IMR-90 (cell line): Measurements from ENCODE around the gene NBPF11.
"Not testable (repeated sequence)": the region's sequence is repeated elsewhere in the genome, so short reads cannot be mapped to it uniquely, and the experiment has no call there.

ENCODE experiments used
- BHLHE40 ChIP-seq: fragments of 150-350 bp; IDR thresholded peaks from 2 replicates; pipeline ENCODE4 v1.6.1; 2016; ENCODE audit warnings: mild to moderate bottlenecking, low read depth, low read length
- CHD1 ChIP-seq: IDR thresholded peaks from 2 replicates; pipeline ENCODE4 v1.6.1; 2012; ENCODE audit warnings: low read depth, low read length, improper control_type of control experiment
- FOS ChIP-seq: fragments of 150-350 bp; IDR thresholded peaks from 2 replicates; pipeline ENCODE4 v1.6.1; 2016; ENCODE audit warnings: low read depth, low read length
- MAFK ChIP-seq: IDR thresholded peaks from 2 replicates; pipeline ENCODE4 v1.6.1; 2012; ENCODE audit warnings: low read depth, low read length, improper control_type of control experiment
- MAZ ChIP-seq: IDR thresholded peaks from 2 replicates; pipeline ENCODE4 v1.6.1; 2012; ENCODE audit warnings: low read depth, mild to moderate bottlenecking, low read length, improper control_type of control experiment, moderate library complexity, borderline replicate concordance
- MXI1 ChIP-seq: IDR thresholded peaks from 2 replicates; pipeline ENCODE4 v1.6.1; 2012; ENCODE audit warnings: low read depth, mild to moderate bottlenecking, low read length, moderate library complexity, borderline replicate concordance
- POLR2A ChIP-seq: IDR thresholded peaks from 2 replicates; pipeline ENCODE4 v1.6.1; 2012; ENCODE audit warnings: mild to moderate bottlenecking, low read depth, low read length
- RAD21 ChIP-seq: IDR thresholded peaks from 2 replicates; pipeline ENCODE4 v1.6.1; 2012; ENCODE audit warnings: low read length, improper control_type of control experiment
- RCOR1 ChIP-seq: IDR thresholded peaks from 2 replicates; pipeline ENCODE4 v1.6.1; 2012; ENCODE audit warnings: mild to moderate bottlenecking, low read length, improper control_type of control experiment; ENCODE audit not compliant: insufficient replicate concordance
- RFX5 ChIP-seq: IDR thresholded peaks from 2 replicates; pipeline ENCODE4 v1.8.0; 2012; ENCODE audit warnings: low read depth, mild to moderate bottlenecking, low read length, moderate library complexity
- SMC3 ChIP-seq: fragments of 150-350 bp; IDR thresholded peaks from 2 replicates; pipeline ENCODE4 v1.6.1; 2016; ENCODE audit warnings: low read depth, mild to moderate bottlenecking, antibody characterized with exemption, low read length, moderate library complexity
- TF ChIP-seq, protein P1 (sequence below): conservative IDR thresholded peaks from 2 replicates; pipeline ENCODE4 v1.5.1; 2012; ENCODE audit warnings: mild to moderate bottlenecking, low read depth, low read length, improper control_type of control experiment
- TF ChIP-seq, protein P2 (sequence below): fragments of 150-350 bp; IDR thresholded peaks from 2 replicates; pipeline ENCODE4 v1.6.1; 2017; ENCODE audit warnings: mild to moderate bottlenecking, antibody characterized with exemption, low read length, low read depth
- TF ChIP-seq, protein P3 (sequence below): fragments of 150-350 bp; IDR thresholded peaks from 2 replicates; pipeline ENCODE4 v1.6.1; 2016; ENCODE audit warnings: low read depth, mild to moderate bottlenecking, low read length, moderate library complexity, borderline replicate concordance

- TF ChIP-seq, protein P1, sequence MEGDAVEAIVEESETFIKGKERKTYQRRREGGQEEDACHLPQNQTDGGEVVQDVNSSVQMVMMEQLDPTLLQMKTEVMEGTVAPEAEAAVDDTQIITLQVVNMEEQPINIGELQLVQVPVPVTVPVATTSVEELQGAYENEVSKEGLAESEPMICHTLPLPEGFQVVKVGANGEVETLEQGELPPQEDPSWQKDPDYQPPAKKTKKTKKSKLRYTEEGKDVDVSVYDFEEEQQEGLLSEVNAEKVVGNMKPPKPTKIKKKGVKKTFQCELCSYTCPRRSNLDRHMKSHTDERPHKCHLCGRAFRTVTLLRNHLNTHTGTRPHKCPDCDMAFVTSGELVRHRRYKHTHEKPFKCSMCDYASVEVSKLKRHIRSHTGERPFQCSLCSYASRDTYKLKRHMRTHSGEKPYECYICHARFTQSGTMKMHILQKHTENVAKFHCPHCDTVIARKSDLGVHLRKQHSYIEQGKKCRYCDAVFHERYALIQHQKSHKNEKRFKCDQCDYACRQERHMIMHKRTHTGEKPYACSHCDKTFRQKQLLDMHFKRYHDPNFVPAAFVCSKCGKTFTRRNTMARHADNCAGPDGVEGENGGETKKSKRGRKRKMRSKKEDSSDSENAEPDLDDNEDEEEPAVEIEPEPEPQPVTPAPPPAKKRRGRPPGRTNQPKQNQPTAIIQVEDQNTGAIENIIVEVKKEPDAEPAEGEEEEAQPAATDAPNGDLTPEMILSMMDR = not testable (repeated sequence)
- not testable (repeated sequence) for TF ChIP-seq POLR2A, SMC3, MAFK, RFX5, MAZ, FOS, RCOR1, RAD21, MXI1, BHLHE40, CHD1
- TF ChIP-seq, protein P2, sequence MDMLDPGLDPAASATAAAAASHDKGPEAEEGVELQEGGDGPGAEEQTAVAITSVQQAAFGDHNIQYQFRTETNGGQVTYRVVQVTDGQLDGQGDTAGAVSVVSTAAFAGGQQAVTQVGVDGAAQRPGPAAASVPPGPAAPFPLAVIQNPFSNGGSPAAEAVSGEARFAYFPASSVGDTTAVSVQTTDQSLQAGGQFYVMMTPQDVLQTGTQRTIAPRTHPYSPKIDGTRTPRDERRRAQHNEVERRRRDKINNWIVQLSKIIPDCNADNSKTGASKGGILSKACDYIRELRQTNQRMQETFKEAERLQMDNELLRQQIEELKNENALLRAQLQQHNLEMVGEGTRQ = not testable (repeated sequence)
- TF ChIP-seq, protein P3, sequence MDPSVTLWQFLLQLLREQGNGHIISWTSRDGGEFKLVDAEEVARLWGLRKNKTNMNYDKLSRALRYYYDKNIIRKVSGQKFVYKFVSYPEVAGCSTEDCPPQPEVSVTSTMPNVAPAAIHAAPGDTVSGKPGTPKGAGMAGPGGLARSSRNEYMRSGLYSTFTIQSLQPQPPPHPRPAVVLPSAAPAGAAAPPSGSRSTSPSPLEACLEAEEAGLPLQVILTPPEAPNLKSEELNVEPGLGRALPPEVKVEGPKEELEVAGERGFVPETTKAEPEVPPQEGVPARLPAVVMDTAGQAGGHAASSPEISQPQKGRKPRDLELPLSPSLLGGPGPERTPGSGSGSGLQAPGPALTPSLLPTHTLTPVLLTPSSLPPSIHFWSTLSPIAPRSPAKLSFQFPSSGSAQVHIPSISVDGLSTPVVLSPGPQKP = not testable (repeated sequence)
Measured at GRCh38 chr1:148122341-148122740, 29.7 kb downstream of the NBPF11 start.
